HG03196 (cell line): ENCODE measurements around the gene DISC1.
"Not testable (repeated sequence)": the region's sequence is repeated elsewhere in the genome, so short reads cannot be mapped to it uniquely, and the experiment has no call there.

ENCODE experiments used
- ATAC-seq: cut with Tn5 transposase; IDR thresholded peaks from one replicate; pipeline ENCODE4 v1.9.1; 2021; ENCODE audit not compliant: unreplicated experiment

Gene DISC1

GRCh38 chr1:231943084-231943483 is 316.5 kb downstream of the DISC1 start:
- no peak for ATAC-seq

- ATAC-seq, result not testable (repeated sequence)
Observed at GRCh38 chr1:231948102-231948501, 321.5 kb downstream of the DISC1 start.

- no peak for ATAC-seq
Observed at GRCh38 chr1:231949277-231950091, 322.9 kb downstream of the DISC1 start.

- ATAC-seq, result no peak
Observed at GRCh38 chr1:231950331-231951128, 323.9 kb downstream of the DISC1 start.

GRCh38 chr1:231951374-231951773 is 324.8 kb downstream of the DISC1 start:
- ATAC-seq, result no peak

- ATAC-seq, result no peak
Observed at GRCh38 chr1:231952154-231952553, 325.6 kb downstream of the DISC1 start.

- ATAC-seq, result no peak
Observed at GRCh38 chr1:231953660-231954059, 327.1 kb downstream of the DISC1 start.

- no peak for ATAC-seq
Observed at GRCh38 chr1:231954751-231955150, 328.2 kb downstream of the DISC1 start.

GRCh38 chr1:231957359-231957758 is 330.8 kb downstream of the DISC1 start:
- no peak for ATAC-seq

- ATAC-seq, result no peak
Observed at GRCh38 chr1:231958448-231958847, 331.9 kb downstream of the DISC1 start.

- ATAC-seq, result no peak
Observed at GRCh38 chr1:231959225-231959884, 332.8 kb downstream of the DISC1 start.

- ATAC-seq, result not testable (repeated sequence)
Observed at GRCh38 chr1:231961801-231962200, 335.2 kb downstream of the DISC1 start.

- no peak for ATAC-seq
Observed at GRCh38 chr1:231962636-231963035, 336.0 kb downstream of the DISC1 start.

GRCh38 chr1:231964241-231964640 is 337.7 kb downstream of the DISC1 start:
- ATAC-seq, result no peak

- no peak for ATAC-seq
Observed at GRCh38 chr1:231964961-231965360, 338.4 kb downstream of the DISC1 start.

- no peak for ATAC-seq
Observed at GRCh38 chr1:231965615-231966014, 339.0 kb downstream of the DISC1 start.

- ATAC-seq, result no peak
Observed at GRCh38 chr1:231966983-231967382, 340.4 kb downstream of the DISC1 start.

GRCh38 chr1:231969076-231969475 is 342.5 kb downstream of the DISC1 start:
- no peak for ATAC-seq

- not testable (repeated sequence) for ATAC-seq
Observed at GRCh38 chr1:231969761-231970160, 343.2 kb downstream of the DISC1 start.

GRCh38 chr1:231970684-231971083 is 344.1 kb downstream of the DISC1 start:
- no peak for ATAC-seq

- ATAC-seq, result no peak
Observed at GRCh38 chr1:231971397-231972110, 345.0 kb downstream of the DISC1 start.
